Uterus (tissue), 4 donors: Measurements from ENCODE around the gene TMEM255B. TPM values are rescaled to one million over a fixed set of nuclear protein-coding genes. Genes with fewer than 3 reads are reported as not detected.

ENCODE experiments used
- DNase-seq, 2 donors: peaks; one replicate each; pipeline ENCODE4 v3.0.0-alpha.2; 2019 to 2020
- H3K27ac ChIP-seq, 2 donors: fragments of 200-600 bp; sonication (generic); 1 replicate in 1 of 2; 2 replicates in 1 of 2; pipeline ENCODE4 v1.5.1; 2016 to 2018
- H3K27me3 ChIP-seq, 2 donors: fragments of 200-600 bp; sonication (generic); one replicate each; pipeline ENCODE4 v1.5.1; 2018 to 2019; ENCODE audit warnings: control low read depth in 1 of 2
- H3K36me3 ChIP-seq, 2 donors: fragments of 200-600 bp; sonication (generic); one replicate each; pipeline ENCODE4 v1.5.1; 2019; ENCODE audit warnings: control low read depth in 1 of 2
- H3K4me1 ChIP-seq, 2 donors: fragments of 200-600 bp; sonication (generic); one replicate each; pipeline ENCODE4 v1.5.1; 2018 to 2019; ENCODE audit warnings: control low read depth in 1 of 2
- H3K4me3 ChIP-seq, 2 donors: fragments of 200-600 bp; sonication (generic); 1 replicate in 1 of 2; 2 replicates in 1 of 2; pipeline ENCODE4 v1.5.1; 2018 to 2019; ENCODE audit warnings: mild to moderate bottlenecking in 1 of 2
- H3K9me3 ChIP-seq, 2 donors: fragments of 200-600 bp; sonication (generic); one replicate each; pipeline ENCODE4 v1.5.1; 2019; ENCODE audit warnings: control low read depth in 1 of 2
- POLR2A ChIP-seq, 2 donors: fragments of 450-650 bp; IDR thresholded peaks; one replicate each; pipeline ENCODE4 v1.6.1; 2016; ENCODE audit warnings: antibody characterized with exemption in 2 of 2, mild to moderate bottlenecking in 1 of 2, moderate library complexity in 1 of 2
- intact Hi-C: fragments of 100-400 bp; cut with DNase I; formaldehyde crosslinking; loops from one replicate; pipeline ENCODE4 v1.15.1; 2023; ENCODE audit warnings: low total_unique reads
- total RNA-seq, 4 donors: library from RNA; depleted of rRNA in 3 of 4; stranded (reverse); fragments of >200 nt in 3 of 4; gene quantifications; one replicate each; pipeline versions ENCODE4 v1.1.0 to v1.2.4, GENCODE V29; 2014 to 2023
- TF ChIP-seq, protein P1 (sequence below), 4 experiments: fragments of 200-600 bp in 2 of 4; fragments of 450-650 bp in 2 of 4; sonication (generic) in 2 of 4; IDR thresholded peaks; one replicate each; pipeline ENCODE4 v1.5.1; 2016 to 2019; ENCODE audit warnings: antibody characterized with exemption in 4 of 4, mild to moderate bottlenecking in 2 of 4, moderate library complexity in 1 of 4
- donor health status: DM: yes; HTN: yes; CAD: no.

The TMEM255B gene
- total RNA-seq, 4 donors from 2014 or later: 1.8 to 143 (median 33.2) TPM

DNA sequence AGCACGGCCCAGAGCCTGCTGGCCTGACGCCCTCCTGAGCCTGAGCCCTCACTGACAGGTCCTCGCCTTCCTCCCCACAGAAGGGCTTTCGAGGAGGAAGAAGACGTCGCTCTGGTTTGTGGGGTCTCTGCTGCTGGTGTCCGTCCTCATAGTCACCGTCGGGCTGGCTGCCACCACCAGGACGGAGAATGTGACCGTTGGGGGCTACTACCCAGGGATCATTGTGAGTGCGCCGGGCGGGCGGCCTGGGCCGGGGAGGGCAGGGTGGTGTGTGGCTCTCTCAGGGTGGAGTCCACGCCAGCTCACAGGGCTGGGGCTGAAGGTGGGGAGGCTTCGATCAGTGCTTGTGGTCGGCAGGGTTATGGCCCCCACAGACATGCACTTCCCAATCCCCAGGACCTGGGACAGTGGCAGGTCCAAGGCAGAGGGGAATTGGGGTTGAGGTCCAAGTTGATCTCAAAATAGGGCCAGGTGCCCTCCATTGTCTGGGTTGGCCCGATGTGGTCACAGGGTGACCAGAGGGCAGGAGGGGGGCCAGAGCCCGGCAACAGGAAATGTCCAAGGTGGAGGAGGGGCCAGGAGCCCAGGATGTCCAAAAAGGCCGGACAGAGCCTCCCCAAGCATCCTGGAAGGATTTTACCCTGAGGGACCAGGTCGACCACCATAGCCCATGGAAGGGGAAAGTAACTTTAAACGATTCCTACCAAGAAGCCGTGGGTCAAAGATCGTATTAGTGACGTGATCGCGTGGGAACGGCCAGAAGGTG lies 7.2 kb downstream of the TMEM255B start:
- intact Hi-C loops: no loop called here
- Histone ChIP-seq H3K27me3 (no peaks in the 10 kb centered on the region), H3K36me3 (no peaks in the 10 kb centered on the region), H3K4me3 (no peak overlapping the region), H3K9me3 (no peaks in the 10 kb centered on the region), H3K4me1 (no peaks in the 10 kb centered on the region), H3K27ac (no peak overlapping the region)
- DNase-seq: no peak
- TF ChIP-seq, protein P1, sequence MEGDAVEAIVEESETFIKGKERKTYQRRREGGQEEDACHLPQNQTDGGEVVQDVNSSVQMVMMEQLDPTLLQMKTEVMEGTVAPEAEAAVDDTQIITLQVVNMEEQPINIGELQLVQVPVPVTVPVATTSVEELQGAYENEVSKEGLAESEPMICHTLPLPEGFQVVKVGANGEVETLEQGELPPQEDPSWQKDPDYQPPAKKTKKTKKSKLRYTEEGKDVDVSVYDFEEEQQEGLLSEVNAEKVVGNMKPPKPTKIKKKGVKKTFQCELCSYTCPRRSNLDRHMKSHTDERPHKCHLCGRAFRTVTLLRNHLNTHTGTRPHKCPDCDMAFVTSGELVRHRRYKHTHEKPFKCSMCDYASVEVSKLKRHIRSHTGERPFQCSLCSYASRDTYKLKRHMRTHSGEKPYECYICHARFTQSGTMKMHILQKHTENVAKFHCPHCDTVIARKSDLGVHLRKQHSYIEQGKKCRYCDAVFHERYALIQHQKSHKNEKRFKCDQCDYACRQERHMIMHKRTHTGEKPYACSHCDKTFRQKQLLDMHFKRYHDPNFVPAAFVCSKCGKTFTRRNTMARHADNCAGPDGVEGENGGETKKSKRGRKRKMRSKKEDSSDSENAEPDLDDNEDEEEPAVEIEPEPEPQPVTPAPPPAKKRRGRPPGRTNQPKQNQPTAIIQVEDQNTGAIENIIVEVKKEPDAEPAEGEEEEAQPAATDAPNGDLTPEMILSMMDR (IDR thresholded peaks at IDR 0.05): no peak
- TF ChIP-seq POLR2A (IDR thresholded peaks at IDR 0.05): no peak

DNA sequence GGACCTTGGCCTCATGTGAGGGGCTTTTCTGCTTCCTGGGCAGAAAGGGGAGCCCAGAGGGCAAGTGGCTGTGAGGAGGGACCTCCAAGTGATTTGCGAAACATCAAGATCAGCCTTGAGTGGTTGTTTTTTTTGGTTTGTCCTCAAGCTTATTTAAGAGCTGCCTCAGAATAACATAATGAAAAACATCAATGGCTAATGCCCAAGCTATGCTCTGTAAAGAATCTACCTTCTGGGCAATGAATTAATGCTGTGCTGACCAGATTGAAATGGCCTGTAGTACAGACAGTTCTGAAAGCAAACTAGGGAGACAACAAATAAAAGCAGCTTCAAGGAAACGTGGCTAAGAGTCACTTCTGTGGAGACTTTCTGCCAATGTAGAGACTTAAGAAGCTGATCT lies 8.3 kb downstream of the TMEM255B start:
- H3K4me1 ChIP-seq: no peaks in the 10 kb centered on the region
- H3K36me3 ChIP-seq: no peaks in the 10 kb centered on the region
- intact Hi-C loops: no loop called here
- H3K27ac ChIP-seq: no peak overlapping the region
- no peaks in the 10 kb centered on the region for H3K27me3 ChIP-seq
- H3K9me3 ChIP-seq: no peaks in the 10 kb centered on the region
- no peak for TF ChIP-seq POLR2A (IDR thresholded peaks at IDR 0.05)
- TF ChIP-seq, protein P1 (IDR thresholded peaks at IDR 0.05): no peak
- no peak for DNase-seq
- no peak overlapping the region for H3K4me3 ChIP-seq

DNA sequence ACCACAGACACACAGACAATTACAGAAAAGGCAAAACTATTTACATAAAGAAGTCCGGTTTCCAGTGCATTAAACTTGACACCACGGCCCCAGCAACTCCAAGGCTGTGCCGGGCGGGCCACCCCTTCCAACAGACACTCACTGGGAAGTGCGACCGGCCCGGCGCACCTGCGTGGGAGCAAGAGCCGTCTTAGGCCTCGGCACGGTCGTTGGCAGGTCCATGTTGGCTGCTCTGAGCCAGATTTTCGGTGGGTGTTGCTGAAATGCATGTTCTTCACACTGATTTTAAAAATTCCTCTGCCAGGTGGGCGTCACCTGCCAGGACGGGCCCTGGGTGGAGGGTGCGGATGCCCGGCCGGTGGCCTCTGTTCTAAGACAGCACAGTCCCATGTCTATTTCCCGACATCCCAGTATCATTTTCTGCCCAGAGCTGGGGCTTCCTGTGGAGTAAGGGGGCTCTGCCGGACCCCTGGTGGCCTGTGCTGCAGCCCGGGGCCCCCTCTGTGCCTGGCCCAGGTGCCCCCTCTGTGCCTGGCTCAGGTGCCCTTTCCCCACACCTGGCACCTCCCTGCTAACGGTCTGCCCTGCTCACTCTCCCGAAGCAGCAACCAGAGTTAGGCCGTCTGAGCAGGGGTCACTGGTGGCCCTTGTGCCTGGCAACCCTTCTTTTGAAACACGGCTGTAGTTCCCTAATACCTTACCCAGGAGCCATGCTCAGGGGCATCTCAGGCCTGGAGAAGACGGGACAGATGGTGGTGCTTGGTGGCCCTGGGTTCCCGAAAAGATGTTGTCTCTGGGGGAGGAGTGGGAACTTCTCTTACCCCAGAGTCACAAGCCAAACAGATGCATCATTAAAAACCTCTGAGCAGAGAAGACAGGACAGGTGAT lies 9.2 kb downstream of the TMEM255B start:
- no peak overlapping the region for H3K27ac ChIP-seq
- DNase-seq: no peak
- H3K4me3 ChIP-seq: no peak overlapping the region
- no peaks in the 10 kb centered on the region for H3K4me1 ChIP-seq
- intact Hi-C loops: no loop called here
- TF ChIP-seq POLR2A (IDR thresholded peaks at IDR 0.05): no peak
- TF ChIP-seq, protein P1 (IDR thresholded peaks at IDR 0.05): no peak
- no peaks in the 10 kb centered on the region for H3K27me3 ChIP-seq
- no peaks in the 10 kb centered on the region for H3K9me3 ChIP-seq
- no peaks in the 10 kb centered on the region for H3K36me3 ChIP-seq

DNA sequence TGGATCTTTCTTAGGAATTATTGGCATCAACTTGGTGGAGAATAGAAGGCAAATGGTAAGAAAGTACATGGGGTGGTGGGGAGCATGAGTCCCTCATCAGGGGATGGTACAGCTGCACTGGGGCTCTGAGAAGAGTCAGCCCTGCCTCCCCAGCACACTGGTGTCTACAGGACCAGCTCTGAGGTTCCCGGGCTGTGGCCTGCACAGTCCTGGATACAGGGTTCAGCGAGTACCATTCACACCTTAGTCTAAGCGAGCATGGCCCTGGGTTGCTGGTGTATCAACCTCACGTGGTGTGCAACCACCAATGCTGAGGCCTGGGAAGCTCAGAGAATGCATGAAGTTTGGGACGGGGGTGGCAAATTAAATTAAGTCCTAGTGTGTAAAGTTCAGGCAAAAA lies 10.1 kb downstream of the TMEM255B start:
- no peaks in the 10 kb centered on the region for H3K27me3 ChIP-seq
- intact Hi-C loops: no loop called here
- no peak for TF ChIP-seq POLR2A (IDR thresholded peaks at IDR 0.05)
- TF ChIP-seq, protein P1 (IDR thresholded peaks at IDR 0.05): no peak
- H3K36me3 ChIP-seq: no peaks in the 10 kb centered on the region
- no peaks in the 10 kb centered on the region for H3K4me1 ChIP-seq
- H3K4me3 ChIP-seq: no peak overlapping the region
- no peaks in the 10 kb centered on the region for H3K9me3 ChIP-seq
- no peak for DNase-seq
- no peak overlapping the region for H3K27ac ChIP-seq

DNA sequence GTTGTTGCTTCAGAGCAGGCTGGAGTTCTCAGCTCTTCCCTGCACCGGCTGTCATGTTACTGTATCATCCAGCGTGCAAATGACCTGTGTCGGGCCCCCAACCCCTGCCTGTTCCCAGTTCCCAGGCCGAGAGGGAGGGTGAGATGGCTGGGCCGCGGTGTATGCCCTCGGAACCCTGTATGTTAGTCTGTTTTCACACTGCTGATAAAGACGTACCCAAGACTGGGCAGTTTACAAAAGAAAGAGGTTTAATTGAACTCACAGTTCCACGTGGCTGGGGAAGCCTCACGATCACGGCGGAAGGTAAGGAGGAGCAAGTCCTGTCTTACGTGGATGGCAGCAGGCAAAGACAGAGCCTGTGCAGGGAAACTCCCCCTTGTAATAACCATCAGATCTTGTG lies 10.9 kb downstream of the TMEM255B start:
- Histone ChIP-seq H3K4me1 (no peaks in the 10 kb centered on the region), H3K27ac (no peak overlapping the region), H3K27me3 (no peaks in the 10 kb centered on the region), H3K4me3 (no peak overlapping the region), H3K36me3 (no peaks in the 10 kb centered on the region), H3K9me3 (no peaks in the 10 kb centered on the region)
- intact Hi-C loops: no loop called here
- no peak for DNase-seq
- TF ChIP-seq, protein P1 (IDR thresholded peaks at IDR 0.05): no peak
- TF ChIP-seq POLR2A (IDR thresholded peaks at IDR 0.05): no peak
